H9 (cell line): ENCODE results near the gene OR8K5. TPM values are rescaled to one million over a fixed set of nuclear protein-coding genes. Genes with fewer than 3 reads are reported as not detected.

Source experiments
- DNase-seq: peaks from one replicate; pipeline ENCODE4 v3.0.0-alpha.2; 2017
- H2AFZ ChIP-seq: one replicate; pipeline ENCODE4 v1.6.1; 2013; ENCODE audit warnings: mild to moderate bottlenecking, low read length, control low read depth, moderate library complexity
- H2AK5ac ChIP-seq: 2 replicates; pipeline ENCODE4 v1.6.1; 2013; ENCODE audit warnings: low read length, control low read depth, mixed read lengths; ENCODE audit not compliant: insufficient read length
- H2BK120ac ChIP-seq: one replicate; pipeline ENCODE4 v1.6.1; 2013; ENCODE audit warnings: low read depth, mild to moderate bottlenecking, low read length, control low read depth, inconsistent platforms; ENCODE audit not compliant: poor library complexity, severe bottlenecking
- H2BK12ac ChIP-seq: 2 replicates; pipeline ENCODE4 v1.6.1; 2013; ENCODE audit warnings: low read length, control low read depth, mixed read lengths, low read depth; ENCODE audit not compliant: insufficient read length
- H2BK15ac ChIP-seq: 2 replicates; pipeline ENCODE4 v1.6.1; 2013; ENCODE audit warnings: low read depth, low read length, control low read depth
- H2BK20ac ChIP-seq: one replicate; pipeline ENCODE4 v1.6.1; 2013; ENCODE audit warnings: low read depth, mild to moderate bottlenecking, low read length, control low read depth, inconsistent platforms; ENCODE audit not compliant: poor library complexity, severe bottlenecking
- H2BK5ac ChIP-seq: 2 replicates; pipeline ENCODE4 v1.6.1; 2013; ENCODE audit warnings: low read length, control low read depth, mixed read lengths; ENCODE audit not compliant: insufficient read length
- H3K14ac ChIP-seq: 2 replicates; pipeline ENCODE4 v1.6.1; 2013; ENCODE audit warnings: low read length, control low read depth; ENCODE audit not compliant: insufficient read depth
- H3K18ac ChIP-seq: 2 replicates; pipeline ENCODE4 v1.6.1; 2013; ENCODE audit warnings: low read depth, mild to moderate bottlenecking, mixed read lengths, low read length, control low read depth; ENCODE audit not compliant: insufficient read length
- H3K23ac ChIP-seq: 2 replicates; pipeline ENCODE4 v1.6.1; 2013; ENCODE audit warnings: low read length, control low read depth, mixed read lengths, low read depth; ENCODE audit not compliant: insufficient read length
- H3K23me2 ChIP-seq: 2 replicates; pipeline ENCODE4 v1.6.1; 2013; ENCODE audit warnings: low read depth, mild to moderate bottlenecking, mixed read lengths, low read length, control low read depth; ENCODE audit not compliant: insufficient read length, poor library complexity, severe bottlenecking
- H3K27ac ChIP-seq: 2 replicates; pipeline ENCODE4 v1.5.1; 2013; ENCODE audit warnings: low read length, control low read depth, mixed read lengths, low read depth; ENCODE audit not compliant: insufficient read length
- H3K27me3 ChIP-seq: 2 replicates; pipeline ENCODE4 v1.6.1; 2013; ENCODE audit warnings: low read length, control low read depth, inconsistent platforms; ENCODE audit not compliant: insufficient read depth
- H3K4ac ChIP-seq: 2 replicates; pipeline ENCODE4 v1.6.1; 2013; ENCODE audit warnings: low read depth, mild to moderate bottlenecking, control low read depth, inconsistent platforms, low read length, moderate library complexity
- H3K4me1 ChIP-seq: 2 replicates; pipeline ENCODE4 v1.6.1; 2013; ENCODE audit warnings: low read length, control low read depth, inconsistent platforms; ENCODE audit not compliant: insufficient read depth
- H3K4me2 ChIP-seq: 2 replicates; pipeline ENCODE4 v1.6.1; 2013; ENCODE audit warnings: low read length, control low read depth, mixed read lengths; ENCODE audit not compliant: insufficient read length, insufficient read depth
- H3K56ac ChIP-seq: 2 replicates; pipeline ENCODE4 v1.6.1; 2013; ENCODE audit warnings: low read depth, mild to moderate bottlenecking, mixed read lengths, low read length, control low read depth; ENCODE audit not compliant: insufficient read length
- H3K79me1 ChIP-seq: 2 replicates; pipeline ENCODE4 v1.6.1; 2013; ENCODE audit warnings: low read depth, mild to moderate bottlenecking, moderate library complexity, low read length, control low read depth, inconsistent platforms; ENCODE audit not compliant: insufficient read depth, poor library complexity, severe bottlenecking
- H3K79me2 ChIP-seq: 2 replicates; pipeline ENCODE4 v1.6.1; 2013; ENCODE audit warnings: low read length, control low read depth, inconsistent platforms; ENCODE audit not compliant: insufficient read depth
- H3K9ac ChIP-seq: 2 replicates; pipeline ENCODE4 v1.6.1; 2013; ENCODE audit warnings: low read length, control low read depth, mixed read lengths; ENCODE audit not compliant: insufficient read length; ENCODE audit errors: extremely low read depth
- H3K9me3 ChIP-seq: one replicate; pipeline ENCODE4 v1.6.1; 2013; ENCODE audit warnings: low read depth, low read length, inconsistent platforms; ENCODE audit not compliant: control insufficient read depth
- H3T11ph ChIP-seq: one replicate; pipeline ENCODE4 v1.6.1; 2013; ENCODE audit warnings: mild to moderate bottlenecking, low read length, control low read depth, inconsistent platforms
- H4K20me1 ChIP-seq: one replicate; pipeline ENCODE4 v1.6.1; 2013; ENCODE audit not compliant: control insufficient read depth, insufficient read length, insufficient read depth
- H4K5ac ChIP-seq: 2 replicates; pipeline ENCODE4 v1.6.1; 2013; ENCODE audit warnings: low read depth, mild to moderate bottlenecking, mixed read lengths, low read length, control low read depth; ENCODE audit not compliant: insufficient read length
- H4K8ac ChIP-seq: replicated peaks from 2 replicates; pipeline ENCODE4 v1.6.1; 2013; ENCODE audit warnings: low read length, control low read depth, mixed read lengths, low read depth; ENCODE audit not compliant: insufficient read length
- H4K91ac ChIP-seq: 2 replicates; pipeline ENCODE4 v1.6.1; 2013; ENCODE audit warnings: low read depth, mild to moderate bottlenecking, moderate library complexity, mixed read lengths, low read length, control low read depth; ENCODE audit not compliant: insufficient read length
- H3K27ac Mint-ChIP-seq, 3 experiments: 2 replicates in 2 of 3; 3 replicates in 1 of 3; pipeline ENCODE4 v1.8.0; 2020 to 2021; ENCODE audit warnings: mixed read lengths in 3 of 3, mild to moderate bottlenecking in 1 of 3, moderate library complexity in 1 of 3
- H3K27me3 Mint-ChIP-seq: 2 replicates; pipeline ENCODE4 v1.8.0; 2021; ENCODE audit warnings: low read depth, mild to moderate bottlenecking, moderate library complexity, mixed read lengths
- H3K36me3 Mint-ChIP-seq, 3 experiments: 2 replicates in 2 of 3; 3 replicates in 1 of 3; pipeline ENCODE4 v1.8.0; 2020 to 2021; ENCODE audit warnings: low read depth in 3 of 3, mixed read lengths in 3 of 3; ENCODE audit not compliant: insufficient read depth in 1 of 3
- H3K4me1 Mint-ChIP-seq, 2 experiments: 2 replicates each; pipeline ENCODE4 v1.8.0; 2020; ENCODE audit warnings: mixed read lengths in 2 of 2
- H3K4me3 Mint-ChIP-seq, 2 experiments: 2 replicates in 1 of 2; 3 replicates in 1 of 2; pipeline ENCODE4 v1.8.0; 2020 to 2021; ENCODE audit warnings: mild to moderate bottlenecking in 2 of 2, mixed read lengths in 2 of 2, moderate library complexity in 1 of 2
- H3K9me3 Mint-ChIP-seq, 2 experiments: 2 replicates in 1 of 2; 3 replicates in 1 of 2; pipeline ENCODE4 v1.8.0; 2020; ENCODE audit warnings: mild to moderate bottlenecking in 2 of 2, mixed read lengths in 2 of 2, moderate library complexity in 1 of 2
- CTCF ChIP-seq: fragments of 200-600 bp; sonication (generic); conservative IDR thresholded peaks from 3 replicates; pipeline ENCODE4 v1.8.0; 2021; ENCODE audit warnings: antibody characterized with exemption, mild to moderate bottlenecking
- whole genome bisulfite sequencing: extraction: QIAGEN DNeasy Blood & Tissue Kit; methylation state at CpG from one replicate; pipeline ENCODE4 v1.1.7; 2013; ENCODE audit warnings: missing lambda C conversion rate, low lambda C conversion rate, mixed read lengths; ENCODE audit not compliant: insufficient read length; ENCODE audit errors: extremely low coverage; 5-methylcytosine and 5-hydroxymethylcytosine counted together
- total RNA-seq: library from RNA; stranded (reverse); gene quantifications from 2 replicates; pipeline ENCODE4 v1.2.1, GENCODE V29; 2021

The OR8K5 gene
- total RNA-seq, 1 experiment from 2014 or later = not detected

- Histone ChIP-seq H2AFZ (no peak overlapping the region), H4K20me1 (no peaks in the 10 kb centered on the region), H2BK20ac (no peak overlapping the region), H3K18ac (no peak overlapping the region), H2BK5ac (no peak overlapping the region), H3K4me2 (no peak overlapping the region), H3K27me3 (no peaks in the 10 kb centered on the region), H4K5ac (no peak overlapping the region), H2AK5ac (no peak overlapping the region), H3K4me1 (no peaks in the 10 kb centered on the region), H3K23ac (no peak overlapping the region), H3K9me3 (no peaks in the 10 kb centered on the region), H4K91ac (no peak overlapping the region), H3K27ac (no peak overlapping the region), H3K79me1 (no peaks in the 10 kb centered on the region), H3K4ac (no peak overlapping the region), H4K8ac (no peak overlapping the region), H3K9ac (no peak overlapping the region), H3K79me2 (no peaks in the 10 kb centered on the region), H3K14ac (no peak overlapping the region), H3K56ac (no peak overlapping the region), H3K23me2 (no peaks in the 10 kb centered on the region), H2BK15ac (no peak overlapping the region), H3T11ph (no peak overlapping the region), H2BK12ac (no peak overlapping the region), H2BK120ac (no peak overlapping the region)
- Mint-ChIP-seq H3K4me1 (no peaks in the 10 kb centered on the region), H3K27ac (no peak overlapping the region), H3K36me3 (no peaks in the 10 kb centered on the region), H3K4me3 (no peak overlapping the region), H3K27me3 (no peaks in the 10 kb centered on the region), H3K9me3 (peaks cover 10 to 28% of the 10 kb centered on the region in 2 experiments; a peak in 4 of 5 replicates)
- no peak for DNase-seq
- TF ChIP-seq CTCF = no peak
- WGBS = no CpG with 5 or more reads among the region's 3 CpGs
Measured at GRCh38 chr11:56196705-56197104, 36.6 kb upstream of the OR8K5 start.
